HG03025 (cell line): Measurements from ENCODE around the gene CLPTM1.

Source experiments
- ATAC-seq: cut with Tn5 transposase; IDR thresholded peaks from one replicate; pipeline ENCODE4 v1.9.1; 2021; ENCODE audit warnings: mild to moderate bottlenecking, moderate library complexity; ENCODE audit not compliant: unreplicated experiment, low FRiP score

CLPTM1 gene

GRCh38 chr19:45003485-45003884 lies 48.3 kb downstream of the CLPTM1 start:
- ATAC-seq: no peak

GRCh38 chr19:45005787-45006186 lies 50.6 kb downstream of the CLPTM1 start:
- ATAC-seq: no peak

GRCh38 chr19:45008552-45008951 lies 53.4 kb downstream of the CLPTM1 start:
- no peak for ATAC-seq

GRCh38 chr19:45009625-45010255 lies 54.6 kb downstream of the CLPTM1 start:
- ATAC-seq: no peak

- no peak for ATAC-seq
Observed at GRCh38 chr19:45010306-45010705, 55.1 kb downstream of the CLPTM1 start.

- ATAC-seq: no peak
Observed at GRCh38 chr19:45011959-45012358, 56.8 kb downstream of the CLPTM1 start.

GRCh38 chr19:45016388-45017314 lies 61.5 kb downstream of the CLPTM1 start:
- peak; percentile 59 for ATAC-seq

- ATAC-seq: no peak
Observed at GRCh38 chr19:45019187-45019586, 64.0 kb downstream of the CLPTM1 start.

GRCh38 chr19:45020071-45020470 lies 64.9 kb downstream of the CLPTM1 start:
- ATAC-seq: no peak

- no peak for ATAC-seq
Observed at GRCh38 chr19:45021971-45022370, 66.8 kb downstream of the CLPTM1 start.

GRCh38 chr19:45023048-45023447 lies 67.9 kb downstream of the CLPTM1 start:
- no peak for ATAC-seq

GRCh38 chr19:45025264-45025663 lies 70.1 kb downstream of the CLPTM1 start:
- ATAC-seq: no peak

GRCh38 chr19:45027371-45027770 lies 72.2 kb downstream of the CLPTM1 start:
- ATAC-seq: no peak

GRCh38 chr19:45030825-45031224 lies 75.6 kb downstream of the CLPTM1 start:
- ATAC-seq: no peak

GRCh38 chr19:45032421-45032820 lies 77.2 kb downstream of the CLPTM1 start:
- no peak for ATAC-seq

- no peak for ATAC-seq
Observed at GRCh38 chr19:45035755-45036154, 80.6 kb downstream of the CLPTM1 start.

- no peak for ATAC-seq
Observed at GRCh38 chr19:45037393-45038169, 82.4 kb downstream of the CLPTM1 start.

GRCh38 chr19:45038931-45039893 lies 84.0 kb downstream of the CLPTM1 start, which contains the start of gene CLASRP:
Gene CLASRP (plus strand): TSS chr19:45039045. CDS start chr19:45040213, 1,168 bp downstream.
- peak; percentile 70 for ATAC-seq

GRCh38 chr19:45040059-45040771 lies 85.0 kb downstream of the CLPTM1 start:
- ATAC-seq: no peak
